ENCODE results near the gene FYB1. TPM values are rescaled to one million over a fixed set of nuclear protein-coding genes. Genes with fewer than 3 reads are reported as not detected.

FYB1 gene
- total and polyA plus RNA-seq, 2 donors (not counting 1 experiment from before 2014, with no cell fraction given), result not detected

DNA sequence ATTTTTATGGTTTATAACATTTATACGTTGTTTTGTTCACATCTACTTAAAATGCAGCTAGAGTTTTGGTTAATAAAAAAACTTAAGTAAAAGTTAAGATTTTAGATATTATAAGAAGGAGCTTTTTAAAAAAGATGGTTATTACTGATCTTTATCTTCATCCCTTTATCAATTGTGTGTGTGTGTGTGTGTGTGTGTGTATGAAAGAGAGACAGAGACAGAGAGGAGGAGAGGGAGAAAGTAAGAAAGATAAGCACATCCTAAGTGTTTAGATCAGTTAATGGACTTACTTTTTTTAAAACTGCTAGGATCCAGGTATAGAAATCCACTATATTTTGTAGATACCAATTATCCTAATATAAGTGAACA, 99.3 kb downstream of the FYB1 start:
- TF ChIP-seq EZH2 (IDR thresholded peaks at IDR 0.05; ENCODE audit: low read length, missing control alignments), result no peak
- TF ChIP-seq, protein P1, sequence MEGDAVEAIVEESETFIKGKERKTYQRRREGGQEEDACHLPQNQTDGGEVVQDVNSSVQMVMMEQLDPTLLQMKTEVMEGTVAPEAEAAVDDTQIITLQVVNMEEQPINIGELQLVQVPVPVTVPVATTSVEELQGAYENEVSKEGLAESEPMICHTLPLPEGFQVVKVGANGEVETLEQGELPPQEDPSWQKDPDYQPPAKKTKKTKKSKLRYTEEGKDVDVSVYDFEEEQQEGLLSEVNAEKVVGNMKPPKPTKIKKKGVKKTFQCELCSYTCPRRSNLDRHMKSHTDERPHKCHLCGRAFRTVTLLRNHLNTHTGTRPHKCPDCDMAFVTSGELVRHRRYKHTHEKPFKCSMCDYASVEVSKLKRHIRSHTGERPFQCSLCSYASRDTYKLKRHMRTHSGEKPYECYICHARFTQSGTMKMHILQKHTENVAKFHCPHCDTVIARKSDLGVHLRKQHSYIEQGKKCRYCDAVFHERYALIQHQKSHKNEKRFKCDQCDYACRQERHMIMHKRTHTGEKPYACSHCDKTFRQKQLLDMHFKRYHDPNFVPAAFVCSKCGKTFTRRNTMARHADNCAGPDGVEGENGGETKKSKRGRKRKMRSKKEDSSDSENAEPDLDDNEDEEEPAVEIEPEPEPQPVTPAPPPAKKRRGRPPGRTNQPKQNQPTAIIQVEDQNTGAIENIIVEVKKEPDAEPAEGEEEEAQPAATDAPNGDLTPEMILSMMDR (conservative IDR thresholded peaks at IDR 0.05 in 1 of 2, IDR thresholded peaks at IDR 0.05 in 1 of 2; ENCODE audit: low read depth in 1 of 2, low read length in 2 of 2), result no peak
- Histone ChIP-seq H3K9me3 (ENCODE audit: control insufficient read depth, insufficient read depth, low read depth, low read length) (no peaks in the 10 kb centered on the region), H3K27me3 (ENCODE audit: control insufficient read depth, insufficient read depth, low read length) (no peaks in the 10 kb centered on the region), H3K4me3 (replicated peaks in 1 of 4; ENCODE audit: control extremely low read depth in 1 of 4, insufficient read depth in 1 of 4, low read depth in 3 of 4, low read length in 4 of 4) (no peak overlapping the region), H3K36me3 (ENCODE audit: control insufficient read depth, insufficient read depth, low read length) (no peaks in the 10 kb centered on the region), H3K79me2 (ENCODE audit: control insufficient read depth, insufficient read depth, low read length) (no peaks in the 10 kb centered on the region), H4K20me1 (ENCODE audit: control insufficient read depth, extremely low read depth, insufficient read depth, low read length) (no peaks in the 10 kb centered on the region), H3K27ac (ENCODE audit: insufficient read depth, low read length) (no peak overlapping the region), H2AFZ (ENCODE audit: low read length) (no peak overlapping the region), H3K9ac (ENCODE audit: insufficient read depth, low read length) (no peak overlapping the region), H3K4me2 (ENCODE audit: extremely low read depth, insufficient read depth, low read length) (no peak overlapping the region), H3K4me1 (ENCODE audit: control insufficient read depth, extremely low read depth, insufficient read depth, low read length) (no peaks in the 10 kb centered on the region)
- DNase-seq (ENCODE audit: low read depth in 2 of 2), result no peak

DNA sequence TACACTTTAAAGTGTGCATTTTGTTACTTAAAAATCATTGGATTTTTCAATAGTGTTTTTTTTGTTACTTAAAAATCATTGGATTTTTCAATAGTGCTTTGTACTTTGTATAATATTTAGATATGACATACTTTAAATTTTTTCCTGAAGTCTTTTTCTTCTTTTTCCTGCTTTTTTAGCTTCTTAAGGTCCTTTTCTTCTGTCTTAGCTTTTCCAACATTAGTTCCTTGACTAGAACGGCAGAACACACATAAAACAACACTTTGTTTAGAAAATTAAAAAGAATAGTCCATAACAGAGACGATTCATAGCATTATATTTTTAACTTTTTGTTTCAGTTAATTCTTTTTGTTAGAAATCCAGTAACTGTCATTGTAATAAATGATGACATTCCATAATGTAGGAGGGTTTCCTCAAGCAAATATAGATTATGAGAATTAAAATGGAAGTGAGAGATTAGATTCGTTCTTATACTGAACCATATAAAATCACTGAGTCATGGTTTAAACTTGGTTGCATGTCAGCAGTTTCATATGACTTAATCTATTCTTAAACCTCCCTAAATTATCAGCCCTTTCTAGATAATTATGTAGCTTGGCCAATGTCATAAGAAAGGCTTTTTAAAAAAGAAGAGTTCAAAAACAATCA, 99.8 kb downstream of the FYB1 start:
- H3K36me3 ChIP-seq (ENCODE audit: control insufficient read depth, insufficient read depth, low read length), result no peaks in the 10 kb centered on the region
- no peaks in the 10 kb centered on the region for H3K27me3 ChIP-seq (ENCODE audit: control insufficient read depth, insufficient read depth, low read length)
- no peaks in the 10 kb centered on the region for H3K79me2 ChIP-seq (ENCODE audit: control insufficient read depth, insufficient read depth, low read length)
- H3K9ac ChIP-seq (ENCODE audit: insufficient read depth, low read length), result no peak overlapping the region
- DNase-seq (ENCODE audit: low read depth in 2 of 2), result no peak
- no peak overlapping the region for H3K4me2 ChIP-seq (ENCODE audit: extremely low read depth, insufficient read depth, low read length)
- H3K27ac ChIP-seq (ENCODE audit: insufficient read depth, low read length), result no peak overlapping the region
- H4K20me1 ChIP-seq (ENCODE audit: control insufficient read depth, extremely low read depth, insufficient read depth, low read length), result no peaks in the 10 kb centered on the region
- TF ChIP-seq, protein P1 (conservative IDR thresholded peaks at IDR 0.05 in 1 of 2, IDR thresholded peaks at IDR 0.05 in 1 of 2; ENCODE audit: low read depth in 1 of 2, low read length in 2 of 2), result no peak
- TF ChIP-seq EZH2 (IDR thresholded peaks at IDR 0.05; ENCODE audit: low read length, missing control alignments), result no peak
- H3K4me3 ChIP-seq (replicated peaks in 1 of 4; ENCODE audit: control extremely low read depth in 1 of 4, insufficient read depth in 1 of 4, low read depth in 3 of 4, low read length in 4 of 4), result no peak overlapping the region
- no peaks in the 10 kb centered on the region for H3K4me1 ChIP-seq (ENCODE audit: control insufficient read depth, extremely low read depth, insufficient read depth, low read length)
- H2AFZ ChIP-seq (ENCODE audit: low read length), result no peak overlapping the region
- H3K9me3 ChIP-seq (ENCODE audit: control insufficient read depth, insufficient read depth, low read depth, low read length), result no peaks in the 10 kb centered on the region

DNA sequence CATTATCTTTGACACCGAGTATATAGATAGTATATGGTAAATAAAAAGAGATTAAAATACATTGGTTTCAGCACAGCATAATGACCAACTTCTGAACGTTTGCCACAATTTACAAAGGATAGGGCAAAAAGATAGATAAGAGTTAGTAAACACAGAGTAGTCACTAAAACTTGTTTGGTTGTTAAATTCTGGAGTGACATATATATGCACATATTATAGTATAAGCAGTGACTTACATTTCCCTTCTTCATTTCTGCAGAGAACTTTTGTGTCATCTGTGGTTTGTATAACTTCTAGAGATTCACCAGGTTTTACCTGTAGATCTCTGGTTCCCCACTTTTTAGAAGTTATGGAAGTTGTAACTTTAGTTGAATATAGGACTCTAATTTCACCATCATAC, 100.7 kb downstream of the FYB1 start:
- H3K9ac ChIP-seq (ENCODE audit: insufficient read depth, low read length), result no peak overlapping the region
- no peaks in the 10 kb centered on the region for H3K79me2 ChIP-seq (ENCODE audit: control insufficient read depth, insufficient read depth, low read length)
- no peak overlapping the region for H3K4me2 ChIP-seq (ENCODE audit: extremely low read depth, insufficient read depth, low read length)
- H4K20me1 ChIP-seq (ENCODE audit: control insufficient read depth, extremely low read depth, insufficient read depth, low read length), result no peaks in the 10 kb centered on the region
- no peak for TF ChIP-seq EZH2 (IDR thresholded peaks at IDR 0.05; ENCODE audit: low read length, missing control alignments)
- TF ChIP-seq, protein P1 (conservative IDR thresholded peaks at IDR 0.05 in 1 of 2, IDR thresholded peaks at IDR 0.05 in 1 of 2; ENCODE audit: low read depth in 1 of 2, low read length in 2 of 2), result no peak
- no peaks in the 10 kb centered on the region for H3K4me1 ChIP-seq (ENCODE audit: control insufficient read depth, extremely low read depth, insufficient read depth, low read length)
- no peak overlapping the region for H3K27ac ChIP-seq (ENCODE audit: insufficient read depth, low read length)
- H2AFZ ChIP-seq (ENCODE audit: low read length), result no peak overlapping the region
- H3K36me3 ChIP-seq (ENCODE audit: control insufficient read depth, insufficient read depth, low read length), result no peaks in the 10 kb centered on the region
- H3K9me3 ChIP-seq (ENCODE audit: control insufficient read depth, insufficient read depth, low read depth, low read length), result no peaks in the 10 kb centered on the region
- DNase-seq (ENCODE audit: low read depth in 2 of 2), result no peak
- no peak overlapping the region for H3K4me3 ChIP-seq (replicated peaks in 1 of 4; ENCODE audit: control extremely low read depth in 1 of 4, insufficient read depth in 1 of 4, low read depth in 3 of 4, low read length in 4 of 4)
- no peaks in the 10 kb centered on the region for H3K27me3 ChIP-seq (ENCODE audit: control insufficient read depth, insufficient read depth, low read length)

Data from fibroblast of lung (primary cell).